COLO668 (cell line): Measurements from ENCODE around the gene TLR1.
"Not testable (repeated sequence)": the region's sequence is repeated elsewhere in the genome, so short reads cannot be mapped to it uniquely, and the experiment has no call there.

Source experiments
- DNase-seq: peaks from one replicate; lab custom pipeline; 2025; ENCODE audit not compliant: unreplicated experiment; lab: John Stamatoyannopoulos, UW

Gene TLR1

GRCh38 chr4:38775326-38775725 is 29.3 kb downstream of the TLR1 start:
- DNase-seq, result no peak

- DNase-seq, result no peak
Measured at GRCh38 chr4:38774181-38774955, 30.2 kb downstream of the TLR1 start.

GRCh38 chr4:38770281-38770680 is 34.3 kb downstream of the TLR1 start:
- not testable (repeated sequence) for DNase-seq

- no peak for DNase-seq
Measured at GRCh38 chr4:38769857-38770256, 34.7 kb downstream of the TLR1 start.

- DNase-seq, result no peak
Measured at GRCh38 chr4:38769441-38769840, 35.1 kb downstream of the TLR1 start.

- no peak for DNase-seq
Measured at GRCh38 chr4:38768968-38769394, 35.6 kb downstream of the TLR1 start.

- DNase-seq, result not testable (repeated sequence)
Measured at GRCh38 chr4:38766940-38767339, 37.7 kb downstream of the TLR1 start.

GRCh38 chr4:38765382-38765781 is 39.2 kb downstream of the TLR1 start:
- no peak for DNase-seq

- DNase-seq, result no peak
Measured at GRCh38 chr4:38764277-38764676, 40.3 kb downstream of the TLR1 start.

- DNase-seq, result no peak
Measured at GRCh38 chr4:38762560-38762959, 42.0 kb downstream of the TLR1 start.

GRCh38 chr4:38759790-38760122 is 44.8 kb downstream of the TLR1 start:
- no peak for DNase-seq

- peak; percentile 34 for DNase-seq
Measured at GRCh38 chr4:38759113-38759789, 45.3 kb downstream of the TLR1 start.

GRCh38 chr4:38757945-38758600 is 46.5 kb downstream of the TLR1 start:
- DNase-seq, result no peak

- DNase-seq, result no peak
Measured at GRCh38 chr4:38752941-38753806, 51.4 kb downstream of the TLR1 start.

GRCh38 chr4:38752372-38752940 is 52.1 kb downstream of the TLR1 start:
- DNase-seq, result no peak

- DNase-seq, result no peak
Measured at GRCh38 chr4:38751341-38752010, 53.1 kb downstream of the TLR1 start.

GRCh38 chr4:38749336-38749735 is 55.3 kb downstream of the TLR1 start:
- DNase-seq, result no peak

- no peak for DNase-seq
Measured at GRCh38 chr4:38747629-38748028, 57.0 kb downstream of the TLR1 start.
